GM12892 (cell line): ENCODE measurements around the gene ST8SIA2.

Experiments used
- POLR2A ChIP-seq: IDR thresholded peaks from 2 replicates; pipeline ENCODE4 v1.6.1; 2011; ENCODE audit warnings: low read depth, low read length, control low read depth
- POLR2AphosphoS5 ChIP-seq: IDR thresholded peaks from 2 replicates; pipeline ENCODE4 v1.6.1; 2011; ENCODE audit warnings: low read depth, low read length, control low read depth

GRCh38 chr15:92449476-92449875 lies 55.8 kb downstream of the ST8SIA2 start:
- TF ChIP-seq POLR2A: no peak
- no peak for TF ChIP-seq POLR2AphosphoS5
